SU-DHL-6 (cell line): Measurements from ENCODE around the gene SRA1.

Experiments
- H2AFZ ChIP-seq: fragments of 200-600 bp; sonication (generic); 2 replicates; pipeline ENCODE4 v1.6.1; 2014; ENCODE audit warnings: low read depth, mild to moderate bottlenecking, moderate library complexity, mixed read lengths, antibody characterized with exemption, low read length; ENCODE audit not compliant: severe bottlenecking
- H3F3A ChIP-seq: fragments of 200-600 bp; shearing (Covaris generic); 2 replicates; pipeline ENCODE4 v1.6.0; 2016; ENCODE audit warnings: antibody characterized with exemption, mild to moderate bottlenecking; ENCODE audit not compliant: insufficient read depth
- H3K27ac ChIP-seq: fragments of 200-600 bp; sonication (generic); 2 replicates; pipeline ENCODE4 v1.5.1; 2016; ENCODE audit warnings: low read depth, mild to moderate bottlenecking, low read length, moderate library complexity, mixed read lengths
- H3K27me3 ChIP-seq: fragments of 200-600 bp; sonication (generic), shearing (Covaris generic); 2 replicates; pipeline ENCODE4 v1.6.0; 2014; ENCODE audit warnings: mild to moderate bottlenecking, low read length
- H3K36me3 ChIP-seq: fragments of 200-600 bp; sonication (generic); 2 replicates; pipeline ENCODE4 v1.6.1; 2014; ENCODE audit warnings: mild to moderate bottlenecking, low read length, mixed read lengths
- H3K4me2 ChIP-seq: fragments of 300-600, 200-600 bp; shearing (Covaris generic), sonication (generic); 2 replicates; pipeline ENCODE4 v1.6.0; 2014; ENCODE audit warnings: low read length, low read depth, mild to moderate bottlenecking; ENCODE audit not compliant: poor library complexity, severe bottlenecking
- H3K4me3 ChIP-seq: fragments of 200-600 bp; sonication (generic); 2 replicates; pipeline ENCODE4 v1.5.1; 2014; ENCODE audit warnings: antibody characterized with exemption, low read length, mild to moderate bottlenecking, mixed read lengths; ENCODE audit not compliant: insufficient read depth, poor library complexity, severe bottlenecking
- H3K79me2 ChIP-seq: fragments of 200-600 bp; sonication (generic); 2 replicates; pipeline ENCODE4 v1.6.1; 2014; ENCODE audit warnings: mild to moderate bottlenecking, low read length, moderate library complexity; ENCODE audit not compliant: insufficient read depth
- H3K9ac ChIP-seq: fragments of 200-600 bp; sonication (generic); 2 replicates; pipeline ENCODE4 v1.7.0; 2014; ENCODE audit warnings: mild to moderate bottlenecking, low read length
- H3K9me2 ChIP-seq: fragments of 200-600 bp; sonication (generic); replicated peaks from 2 replicates; pipeline ENCODE4 v1.6.1; 2014; ENCODE audit warnings: low read length; ENCODE audit not compliant: insufficient read depth
- H3K9me3 ChIP-seq: fragments of 200-600 bp; sonication (generic); 2 replicates; pipeline ENCODE4 v1.6.1; 2014; ENCODE audit warnings: low read length, mixed read lengths; ENCODE audit not compliant: insufficient read depth
- H4K20me1 ChIP-seq: fragments of 200-600 bp; sonication (generic); 2 replicates; pipeline ENCODE4 v1.6.1; 2014; ENCODE audit warnings: low read depth, mild to moderate bottlenecking, antibody characterized with exemption, low read length, moderate library complexity, mixed read lengths
- EZH2phosphoT487 ChIP-seq: fragments of 200-600 bp; sonication (generic), shearing (Covaris generic); conservative IDR thresholded peaks from 2 replicates; pipeline ENCODE4 v1.6.1; 2018; ENCODE audit warnings: mild to moderate bottlenecking, antibody characterized with exemption, low read length, moderate library complexity, mixed read lengths
- TF ChIP-seq, protein P1 (sequence below): fragments of 200-600 bp; sonication (generic); IDR thresholded peaks from one replicate; pipeline ENCODE4 v1.5.1; 2017; ENCODE audit warnings: antibody characterized with exemption, mild to moderate bottlenecking, low read length, moderate library complexity; ENCODE audit not compliant: insufficient read depth, poor library complexity, severe bottlenecking

The SRA1 gene

DNA sequence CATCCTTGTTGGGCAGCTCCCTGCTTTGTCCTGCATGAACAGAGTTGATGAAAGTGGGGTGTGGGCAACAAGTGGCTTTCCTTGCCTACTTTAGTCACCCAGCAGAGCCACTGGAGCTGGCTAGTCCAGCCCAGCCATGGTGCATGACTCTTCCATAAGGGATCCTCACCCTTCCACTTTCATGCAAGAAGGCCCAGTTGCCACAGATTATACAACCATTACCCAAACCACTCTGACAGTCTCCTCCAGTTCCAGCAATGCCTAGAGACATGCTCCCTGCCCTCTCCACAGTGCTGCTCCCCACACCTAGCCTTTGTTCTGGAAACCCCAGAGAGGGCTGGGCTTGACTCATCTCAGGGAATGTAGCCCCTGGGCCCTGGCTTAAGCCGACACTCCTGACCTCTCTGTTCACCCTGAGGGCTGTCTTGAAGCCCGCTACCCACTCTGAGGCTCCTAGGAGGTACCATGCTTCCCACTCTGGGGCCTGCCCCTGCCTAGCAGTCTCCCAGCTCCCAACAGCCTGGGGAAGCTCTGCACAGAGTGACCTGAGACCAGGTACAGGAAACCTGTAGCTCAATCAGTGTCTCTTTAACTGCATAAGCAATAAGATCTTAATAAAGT, 11.3 kb upstream of the SRA1 start:
- no peaks in the 10 kb centered on the region for H3F3A ChIP-seq
- no peaks in the 10 kb centered on the region for H3K9me2 ChIP-seq
- H3K9me3 ChIP-seq: no peaks in the 10 kb centered on the region
- TF ChIP-seq, protein P1, sequence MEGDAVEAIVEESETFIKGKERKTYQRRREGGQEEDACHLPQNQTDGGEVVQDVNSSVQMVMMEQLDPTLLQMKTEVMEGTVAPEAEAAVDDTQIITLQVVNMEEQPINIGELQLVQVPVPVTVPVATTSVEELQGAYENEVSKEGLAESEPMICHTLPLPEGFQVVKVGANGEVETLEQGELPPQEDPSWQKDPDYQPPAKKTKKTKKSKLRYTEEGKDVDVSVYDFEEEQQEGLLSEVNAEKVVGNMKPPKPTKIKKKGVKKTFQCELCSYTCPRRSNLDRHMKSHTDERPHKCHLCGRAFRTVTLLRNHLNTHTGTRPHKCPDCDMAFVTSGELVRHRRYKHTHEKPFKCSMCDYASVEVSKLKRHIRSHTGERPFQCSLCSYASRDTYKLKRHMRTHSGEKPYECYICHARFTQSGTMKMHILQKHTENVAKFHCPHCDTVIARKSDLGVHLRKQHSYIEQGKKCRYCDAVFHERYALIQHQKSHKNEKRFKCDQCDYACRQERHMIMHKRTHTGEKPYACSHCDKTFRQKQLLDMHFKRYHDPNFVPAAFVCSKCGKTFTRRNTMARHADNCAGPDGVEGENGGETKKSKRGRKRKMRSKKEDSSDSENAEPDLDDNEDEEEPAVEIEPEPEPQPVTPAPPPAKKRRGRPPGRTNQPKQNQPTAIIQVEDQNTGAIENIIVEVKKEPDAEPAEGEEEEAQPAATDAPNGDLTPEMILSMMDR: no peak
- no peak for TF ChIP-seq EZH2phosphoT487
- peaks cover 15% of the 10 kb centered on the region; the same call in 1 of the 2 replicates for H3K79me2 ChIP-seq
- H4K20me1 ChIP-seq: no peaks in the 10 kb centered on the region
- no peak overlapping the region for H2AFZ ChIP-seq
- no peak overlapping the region for H3K4me3 ChIP-seq
- no peak overlapping the region for H3K27ac ChIP-seq
- H3K36me3 ChIP-seq: no peaks in the 10 kb centered on the region
- H3K9ac ChIP-seq: no peak overlapping the region
- no peak overlapping the region for H3K4me2 ChIP-seq
- H3K27me3 ChIP-seq: no peaks in the 10 kb centered on the region

GRCh38 chr5:140567871-140568270, 10.6 kb upstream of the SRA1 start:
- H3K9me3 ChIP-seq: no peaks in the 10 kb centered on the region
- H4K20me1 ChIP-seq: no peaks in the 10 kb centered on the region
- H3K27ac ChIP-seq: no peak overlapping the region
- H3F3A ChIP-seq: no peaks in the 10 kb centered on the region
- H3K36me3 ChIP-seq: no peaks in the 10 kb centered on the region
- H2AFZ ChIP-seq: no peak overlapping the region
- no peak overlapping the region for H3K9ac ChIP-seq
- H3K27me3 ChIP-seq: no peaks in the 10 kb centered on the region
- peaks cover 15% of the 10 kb centered on the region; the same call in 1 of the 2 replicates for H3K79me2 ChIP-seq
- TF ChIP-seq EZH2phosphoT487: no peak
- TF ChIP-seq, protein P1: no peak
- H3K4me2 ChIP-seq: no peak overlapping the region
- no peak overlapping the region for H3K4me3 ChIP-seq
- no peaks in the 10 kb centered on the region for H3K9me2 ChIP-seq

GRCh38 chr5:140567136-140567818, 10.0 kb upstream of the SRA1 start:
- Histone ChIP-seq H3K4me2 (no peak overlapping the region), H3K79me2 (peaks cover 15% of the 10 kb centered on the region; the same call in 1 of the 2 replicates), H3K4me3 (no peak overlapping the region)

More at GRCh38 chr5:140567136-140567818, 10.0 kb upstream of the SRA1 start:
- no peaks in the 10 kb centered on the region for H3F3A ChIP-seq
- H3K9me2 ChIP-seq: no peaks in the 10 kb centered on the region
- H4K20me1 ChIP-seq: no peaks in the 10 kb centered on the region
- no peak overlapping the region for H3K9ac ChIP-seq
- TF ChIP-seq EZH2phosphoT487: no peak
- TF ChIP-seq, protein P1: no peak
- H3K27me3 ChIP-seq: no peaks in the 10 kb centered on the region
- H2AFZ ChIP-seq: no peak overlapping the region
- H3K36me3 ChIP-seq: no peaks in the 10 kb centered on the region
- H3K27ac ChIP-seq: no peak overlapping the region
- H3K9me3 ChIP-seq: no peaks in the 10 kb centered on the region
